ENCODE measurements around the gene B9D1.

Gene B9D1

GRCh38 chr17:19362277-19363113 lies at the start of gene B9D1:
B9D1 (minus strand) TSS chr17:19362723; CDS start chr17:19362569, 154 bp downstream.
- peak; percentile 78 to 80 for DNase-seq (ENCODE audit: low read depth in 2 of 2)

DNA sequence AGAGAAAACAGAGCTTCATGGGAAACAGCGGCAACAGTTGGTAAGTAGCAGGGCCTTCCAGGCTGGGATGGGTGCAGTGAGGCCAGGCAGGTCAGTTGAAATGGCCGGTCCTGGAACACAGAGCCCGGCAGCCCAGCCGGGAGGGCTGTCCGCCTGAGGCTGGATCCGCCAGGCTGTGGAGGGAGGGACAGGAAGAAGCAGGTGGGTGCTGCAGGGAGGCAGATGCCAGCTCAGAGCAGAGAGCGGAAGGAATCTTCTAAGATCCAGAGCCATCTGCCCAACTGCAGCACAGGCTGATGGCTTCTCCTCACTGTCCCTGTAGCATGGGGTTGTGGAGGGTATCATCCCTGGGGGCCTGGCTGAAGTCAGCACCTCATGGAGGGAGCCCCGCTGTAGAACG lies 49.1 kb upstream of the B9D1 start:
- DNase-seq (ENCODE audit: low read depth in 2 of 2) = no peak

- no peak for DNase-seq (ENCODE audit: low read depth in 2 of 2)
Observed at GRCh38 chr17:19410875-19411620, 48.5 kb upstream of the B9D1 start, which contains the start of gene RNF112. RNF112 (plus strand) TSS chr17:19411232; CDS start chr17:19411409, 177 bp downstream.

DNA sequence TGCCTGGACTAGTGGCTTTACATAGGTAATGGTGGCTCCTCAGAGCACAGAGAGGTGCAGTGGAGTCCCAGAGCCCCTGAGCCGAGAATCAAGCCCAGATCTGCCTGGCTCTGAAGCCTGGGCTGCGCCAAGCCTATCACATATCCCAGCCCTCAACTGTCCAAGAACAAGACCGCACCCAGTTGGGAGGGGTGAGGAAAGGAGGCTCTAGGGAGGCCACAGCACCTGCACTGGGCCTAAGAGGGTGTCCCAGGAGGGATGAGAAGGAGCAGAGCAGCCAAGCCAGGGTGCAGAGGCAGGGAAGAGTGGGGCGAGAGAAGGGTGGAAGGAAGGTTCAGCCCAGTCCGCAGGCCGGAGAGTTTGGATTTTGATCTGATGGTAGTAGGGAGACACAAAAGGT lies 47.6 kb upstream of the B9D1 start:
- DNase-seq (ENCODE audit: low read depth in 2 of 2) = no peak

DNA sequence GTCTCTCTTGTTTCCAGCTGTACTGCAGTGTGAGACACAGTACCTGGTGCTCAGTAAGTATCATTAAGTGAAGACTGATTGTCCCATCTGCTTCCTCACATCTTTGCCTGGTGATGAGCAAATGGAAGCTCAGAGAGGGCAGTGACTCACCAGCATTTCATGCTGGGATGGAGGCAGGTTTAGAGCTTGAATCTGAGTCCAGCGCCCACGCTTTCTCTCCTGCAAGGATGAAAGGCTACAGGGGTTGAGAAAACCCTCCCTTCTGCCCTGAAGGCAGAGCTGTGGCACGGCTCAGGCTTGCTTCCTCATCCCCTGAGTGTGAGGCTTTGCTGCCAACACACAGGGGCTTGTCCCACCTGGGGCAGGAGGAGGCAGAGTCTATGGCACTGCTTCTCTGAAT lies 47.0 kb upstream of the B9D1 start:
- no peak for DNase-seq (ENCODE audit: low read depth in 2 of 2)

DNA sequence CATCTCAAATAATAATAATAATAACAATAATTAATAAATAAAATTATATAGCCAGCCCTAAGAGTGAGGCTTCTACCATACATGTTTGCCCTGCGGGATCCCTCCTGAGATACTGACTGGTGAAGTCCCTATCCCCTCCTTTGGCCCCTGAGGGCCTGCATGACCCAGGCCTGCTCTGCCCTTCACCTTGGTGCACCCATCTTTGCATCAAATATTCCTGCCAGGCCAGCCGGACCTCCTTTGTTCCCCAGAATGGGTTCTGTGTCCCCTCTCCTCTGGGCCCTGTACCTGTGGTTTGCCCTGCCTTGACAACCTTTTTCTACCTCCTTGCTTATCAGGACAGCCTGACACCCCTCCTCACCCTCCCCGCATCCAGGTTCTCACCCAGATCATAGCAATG lies 46.5 kb upstream of the B9D1 start:
- DNase-seq (ENCODE audit: low read depth in 2 of 2) = no peak

- no peak for DNase-seq (ENCODE audit: low read depth in 2 of 2)
Observed at GRCh38 chr17:19408346-19408710, 45.8 kb upstream of the B9D1 start.

DNA sequence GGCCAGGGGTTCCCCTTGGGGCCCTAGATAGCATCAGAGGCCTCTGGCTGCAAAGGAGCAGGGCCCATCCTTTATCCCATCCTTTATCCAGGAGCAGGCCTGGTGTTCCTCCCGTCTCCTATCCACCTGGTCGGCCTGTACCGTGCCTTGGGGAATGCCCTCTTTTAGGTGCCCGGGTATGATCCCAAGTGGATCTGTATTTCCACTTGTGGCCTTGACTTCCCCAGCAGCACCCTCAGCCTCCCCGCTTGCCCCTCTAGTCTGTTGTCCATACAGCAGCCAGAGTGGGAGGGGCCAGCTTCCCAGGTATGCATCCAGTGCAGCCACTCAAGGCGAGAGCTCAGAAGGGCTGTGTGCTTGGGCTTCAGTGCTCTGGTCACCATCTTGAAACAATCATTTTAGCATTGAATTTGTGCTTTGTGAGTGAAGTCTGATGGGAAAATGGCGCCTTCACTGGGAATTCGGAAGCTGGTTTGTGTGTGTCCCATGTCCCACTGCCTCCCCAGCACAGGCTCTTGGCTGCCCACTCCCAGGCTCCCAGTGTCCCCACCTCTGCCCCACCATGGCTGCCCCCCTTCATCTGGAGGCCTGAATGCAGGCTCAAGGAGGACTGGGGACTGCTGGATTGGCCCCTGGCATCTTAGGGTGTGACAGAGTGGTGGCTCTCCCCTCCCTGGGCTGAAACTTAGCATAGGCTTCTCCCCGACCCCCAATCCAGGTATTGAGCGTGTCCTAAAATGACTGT lies 45.2 kb upstream of the B9D1 start:
- no peak for DNase-seq (ENCODE audit: low read depth in 2 of 2)

DNA sequence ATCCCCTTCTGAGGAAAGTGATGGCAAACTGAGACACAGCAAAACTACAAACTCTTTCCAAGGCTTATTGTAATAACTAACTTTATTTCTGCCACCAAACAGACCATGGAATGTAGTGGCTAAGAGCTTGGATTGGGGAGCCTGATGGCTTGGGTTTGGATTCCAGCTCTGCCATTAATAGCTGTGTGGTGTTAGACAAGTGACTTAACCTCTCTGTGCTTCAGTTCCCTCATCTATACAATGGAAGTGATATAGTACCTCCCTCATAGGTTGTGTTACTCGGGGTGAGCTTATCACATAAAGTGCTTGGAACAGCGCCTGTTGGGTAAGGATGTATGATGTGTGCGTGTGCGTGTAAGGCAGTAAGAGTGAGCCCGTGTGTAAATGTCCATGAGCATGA lies 42.6 kb upstream of the B9D1 start:
- no peak for DNase-seq (ENCODE audit: low read depth in 2 of 2)

DNA sequence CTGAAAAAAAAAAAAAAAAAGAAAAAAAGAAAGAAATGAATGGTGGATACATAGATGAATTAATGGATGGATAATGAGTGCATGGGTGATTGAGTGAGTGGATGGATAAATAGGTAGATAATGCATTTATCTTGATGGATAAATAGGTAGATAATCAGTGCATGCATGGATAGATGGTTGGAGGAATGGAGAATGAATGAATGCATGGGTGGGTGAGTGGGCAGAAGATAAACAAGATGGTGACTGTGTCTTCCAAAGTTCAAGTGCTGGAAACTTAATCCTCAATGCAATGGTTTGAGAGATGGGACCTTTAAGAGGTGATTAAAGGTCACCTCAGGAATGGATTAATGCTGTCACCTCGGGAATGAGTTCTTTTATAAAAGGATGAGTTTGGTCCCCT lies 41.7 kb upstream of the B9D1 start:
- no peak for DNase-seq (ENCODE audit: low read depth in 2 of 2)

- DNase-seq (ENCODE audit: low read depth in 2 of 2) = no peak
Observed at GRCh38 chr17:19403021-19403420, 40.5 kb upstream of the B9D1 start.

GRCh38 chr17:19402171-19402570 lies 39.6 kb upstream of the B9D1 start:
- DNase-seq (ENCODE audit: low read depth in 2 of 2) = no peak

DNA sequence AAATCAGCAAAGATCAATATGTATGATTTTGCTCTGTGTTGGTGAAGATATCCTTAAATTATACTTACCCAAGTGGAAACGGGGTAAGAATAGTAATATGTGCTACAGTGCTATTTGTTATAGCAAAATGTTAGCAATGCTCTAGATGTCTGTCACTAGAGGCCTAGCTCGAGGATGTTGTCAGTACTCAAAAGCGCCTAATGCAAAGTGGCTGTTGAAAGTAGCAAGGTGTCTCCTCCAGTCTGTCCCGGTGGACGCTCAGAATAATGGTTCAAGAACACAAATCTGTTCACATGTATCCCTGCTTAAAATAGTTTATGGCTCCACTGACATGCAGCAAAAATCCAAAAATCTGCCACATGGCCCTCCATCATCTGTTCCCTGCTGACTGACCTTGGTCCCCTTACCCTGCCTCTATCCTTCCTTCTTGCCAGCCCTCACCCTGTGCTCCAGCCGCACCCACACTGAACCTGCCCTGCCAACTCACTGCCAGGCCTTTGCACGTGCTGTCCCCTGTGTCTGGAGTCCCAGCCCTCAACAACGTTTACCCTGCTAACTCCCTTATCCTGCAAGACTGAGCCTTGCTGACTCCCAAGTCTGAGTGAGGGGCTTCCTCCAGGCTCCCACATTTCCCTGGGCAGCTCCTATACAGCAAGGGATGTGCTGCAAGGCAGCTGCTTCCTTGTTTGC lies 38.9 kb upstream of the B9D1 start:
- no peak for DNase-seq (ENCODE audit: low read depth in 2 of 2)

DNA sequence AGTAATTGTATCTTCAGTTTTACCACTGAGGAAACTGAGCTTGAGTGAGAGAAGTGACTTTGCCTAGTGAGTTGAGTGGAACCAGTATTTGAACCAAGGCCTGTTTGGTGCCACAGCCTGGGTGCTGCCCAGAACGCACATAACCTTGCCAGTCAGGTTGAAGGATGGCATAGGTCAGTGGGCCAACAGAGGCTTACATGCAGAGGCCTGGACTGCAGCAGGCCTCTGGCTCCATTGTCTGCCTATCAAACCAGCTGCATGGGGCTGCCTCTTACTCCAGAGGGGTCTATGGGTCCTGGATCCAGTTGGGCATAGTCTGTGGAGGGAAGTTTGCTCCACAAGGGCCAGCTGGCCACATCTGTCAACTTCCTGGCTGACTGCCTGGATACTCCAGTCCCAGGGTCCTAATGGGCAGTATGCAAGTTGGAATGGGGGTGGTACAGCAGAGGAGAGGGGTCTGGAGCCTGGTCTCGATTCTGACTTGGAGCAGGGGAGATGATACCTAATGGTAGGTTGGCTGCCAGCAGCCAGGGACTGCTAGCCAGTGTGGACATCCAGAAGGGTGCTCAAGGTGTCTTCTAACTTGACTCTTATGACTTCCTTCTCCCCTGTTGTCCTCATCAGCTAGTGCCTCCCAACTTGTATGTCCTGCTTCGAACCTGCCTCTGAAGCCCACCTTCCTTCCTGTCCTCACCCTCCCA lies 37.4 kb upstream of the B9D1 start:
- DNase-seq (ENCODE audit: low read depth in 2 of 2) = no peak

DNA sequence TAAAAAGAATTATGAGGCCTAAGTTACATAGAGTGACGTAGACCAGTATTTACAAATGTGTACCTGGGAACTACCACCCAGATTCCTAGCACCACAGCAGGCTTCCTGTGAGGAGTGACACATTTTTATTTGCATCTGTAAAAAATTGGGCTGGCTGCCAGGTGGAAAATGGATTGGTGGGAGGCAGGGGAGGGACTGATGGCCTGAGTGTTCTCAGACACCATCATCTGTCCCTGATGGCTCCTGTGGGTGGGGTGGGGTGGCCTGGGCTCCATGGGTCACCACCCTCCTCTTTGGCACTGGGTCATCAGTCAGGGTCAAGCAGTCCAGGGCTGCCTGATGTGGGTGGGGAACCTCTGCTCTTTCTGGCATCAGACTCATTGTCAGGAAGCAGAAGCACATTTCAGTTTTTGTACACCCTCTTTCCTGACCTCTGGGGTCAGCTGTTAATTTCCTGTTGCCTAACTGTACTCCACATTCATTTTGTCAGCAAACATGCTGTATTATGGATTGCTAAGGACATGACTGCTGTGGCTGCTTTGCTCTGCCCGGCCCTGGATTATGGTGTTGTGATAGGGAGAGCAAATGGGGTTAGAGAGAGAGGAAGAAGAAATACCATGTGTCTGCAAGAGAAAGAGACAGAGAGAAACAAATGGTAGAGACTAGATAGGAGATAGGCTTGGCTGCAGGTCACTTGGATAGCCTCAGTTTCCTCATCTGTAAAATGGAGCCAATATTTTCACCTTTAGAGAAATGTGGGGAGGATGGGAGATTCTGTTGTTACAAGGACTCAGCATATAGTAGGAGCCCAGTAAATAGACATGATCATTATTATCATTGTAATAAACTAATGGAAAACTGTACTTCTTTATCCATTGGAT lies 36.0 kb upstream of the B9D1 start:
- DNase-seq (ENCODE audit: low read depth in 2 of 2) = no peak

DNA sequence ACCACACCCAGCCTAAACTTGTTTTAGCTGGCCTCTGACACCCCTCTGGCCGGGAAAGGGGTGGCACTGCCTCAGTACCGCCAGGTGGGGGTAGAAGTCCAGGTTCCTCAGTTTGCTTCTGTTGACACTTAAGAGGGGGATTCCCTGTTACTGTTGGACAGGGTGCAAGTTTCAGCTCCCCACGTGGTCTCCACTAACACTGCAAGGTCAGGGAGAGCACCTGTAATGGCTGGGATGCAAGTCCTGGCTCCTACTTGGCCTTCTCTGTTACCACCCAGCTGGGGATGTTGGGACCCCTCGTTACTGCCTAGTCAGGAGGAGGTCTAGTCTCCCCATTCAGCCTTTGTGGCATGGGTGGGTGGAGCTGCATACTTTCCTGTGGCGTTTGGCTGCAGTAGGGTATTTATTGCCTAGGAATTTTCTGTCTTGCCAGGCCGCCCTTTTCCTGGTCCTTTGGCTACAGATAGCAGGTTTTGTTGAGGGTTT lies 35.1 kb upstream of the B9D1 start:
- DNase-seq (ENCODE audit: low read depth in 2 of 2) = no peak

DNA sequence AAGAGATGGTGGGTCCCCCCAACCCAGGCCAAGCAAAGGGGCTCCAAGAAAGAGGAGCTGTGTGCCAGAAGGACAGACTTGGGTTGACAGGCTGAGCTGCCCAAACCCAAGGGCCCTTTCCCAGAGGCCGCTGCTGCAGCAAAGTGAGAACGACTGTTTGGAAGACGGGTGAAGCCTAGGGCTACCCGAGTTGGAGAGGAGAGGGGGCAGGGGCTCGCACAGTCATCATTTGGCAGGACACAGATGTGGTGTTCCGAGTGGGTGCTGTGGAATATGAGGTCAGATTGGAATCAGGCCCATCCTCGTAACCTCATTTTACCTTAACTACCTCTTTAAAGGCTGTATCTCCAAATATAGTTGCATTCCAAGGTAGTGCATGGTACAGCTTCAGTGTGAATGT lies 29.8 kb upstream of the B9D1 start:
- DNase-seq (ENCODE audit: low read depth in 2 of 2) = no peak

GRCh38 chr17:19391432-19391831 lies 28.9 kb upstream of the B9D1 start:
- no peak for DNase-seq (ENCODE audit: low read depth in 2 of 2)

DNA sequence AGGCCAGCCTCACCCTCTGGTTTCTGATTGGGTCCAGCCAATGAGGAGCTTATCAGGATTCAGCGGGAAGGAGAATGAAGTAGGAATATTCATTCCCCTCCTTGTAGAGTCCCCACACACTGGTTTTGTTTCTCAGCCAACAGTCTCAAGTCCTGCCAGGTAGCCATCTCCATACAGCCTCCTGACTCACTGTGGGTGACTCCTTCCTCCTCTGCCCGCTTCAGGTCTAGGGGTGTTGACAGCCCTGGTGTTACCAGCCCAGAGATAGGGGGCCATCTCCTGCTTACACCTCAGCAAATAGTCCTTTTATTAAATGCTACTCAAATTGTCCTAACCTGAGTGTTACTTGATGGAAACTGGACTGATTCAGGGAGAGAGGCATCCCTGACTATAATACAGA lies 28.4 kb upstream of the B9D1 start:
- DNase-seq (ENCODE audit: low read depth in 2 of 2) = no peak

Measured in fibroblast of skin of left biceps (primary cell).